Neural crest cell (in vitro differentiated cells): ENCODE measurements around the gene FPR2. TPM values are rescaled to one million over a fixed set of nuclear protein-coding genes. Genes with fewer than 3 reads are reported as not detected.

Source experiments
- DNase-seq: peaks from one replicate; pipeline ENCODE4 v3.0.0; 2021; ENCODE audit warnings: low read depth, mixed read lengths, low spot score
- H3K27ac Mint-ChIP-seq: one replicate; pipeline ENCODE4 v1.8.0; 2021; ENCODE audit warnings: mild to moderate bottlenecking, mixed read lengths; ENCODE audit not compliant: unreplicated experiment
- H3K27me3 Mint-ChIP-seq: 2 replicates; pipeline ENCODE4 v1.8.0; 2021; ENCODE audit warnings: low read depth, mild to moderate bottlenecking, mixed read lengths
- H3K36me3 Mint-ChIP-seq: 2 replicates; pipeline ENCODE4 v1.8.0; 2021; ENCODE audit warnings: low read depth, mild to moderate bottlenecking, mixed read lengths
- H3K4me1 Mint-ChIP-seq: 2 replicates; pipeline ENCODE4 v1.8.0; 2021; ENCODE audit warnings: mixed read lengths
- H3K4me3 Mint-ChIP-seq: one replicate; pipeline ENCODE4 v1.8.0; 2021; ENCODE audit warnings: mild to moderate bottlenecking, mixed read lengths
- H3K9me3 Mint-ChIP-seq: 2 replicates; pipeline ENCODE4 v1.8.0; 2021; ENCODE audit warnings: mixed read lengths
- total RNA-seq: library from RNA; stranded (reverse); gene quantifications from 2 replicates; pipeline ENCODE4 v1.2.1, GENCODE V29; 2021
- TF ChIP-seq, protein P1 (sequence below): fragments of 200-600 bp; sonication (generic); conservative IDR thresholded peaks from 2 replicates; pipeline ENCODE4 v1.5.0; 2021; ENCODE audit warnings: antibody characterized with exemption, mild to moderate bottlenecking

The FPR2 gene
- total RNA-seq, 1 donor from 2014 or later: not detected

DNA sequence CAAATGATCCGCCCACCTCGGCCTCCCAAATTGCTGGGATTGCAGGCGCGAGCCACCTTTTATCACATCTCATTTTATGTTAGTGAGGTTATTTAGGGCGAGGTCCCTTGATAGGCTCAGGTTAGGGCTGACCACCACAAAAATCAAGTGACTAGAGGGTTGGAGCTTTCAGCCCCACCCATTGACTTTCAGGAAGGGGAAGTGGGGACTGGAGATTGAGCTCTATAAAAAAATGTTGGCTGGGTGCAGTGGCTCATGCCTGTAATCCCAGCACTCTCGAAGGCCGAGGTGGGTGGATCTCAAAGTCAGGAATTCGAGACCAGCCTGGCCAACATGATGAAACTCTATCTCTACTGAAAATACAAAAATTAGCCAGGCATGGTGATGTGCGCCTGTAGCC, 54.1 kb downstream of the FPR2 start:
- TF ChIP-seq, protein P1, sequence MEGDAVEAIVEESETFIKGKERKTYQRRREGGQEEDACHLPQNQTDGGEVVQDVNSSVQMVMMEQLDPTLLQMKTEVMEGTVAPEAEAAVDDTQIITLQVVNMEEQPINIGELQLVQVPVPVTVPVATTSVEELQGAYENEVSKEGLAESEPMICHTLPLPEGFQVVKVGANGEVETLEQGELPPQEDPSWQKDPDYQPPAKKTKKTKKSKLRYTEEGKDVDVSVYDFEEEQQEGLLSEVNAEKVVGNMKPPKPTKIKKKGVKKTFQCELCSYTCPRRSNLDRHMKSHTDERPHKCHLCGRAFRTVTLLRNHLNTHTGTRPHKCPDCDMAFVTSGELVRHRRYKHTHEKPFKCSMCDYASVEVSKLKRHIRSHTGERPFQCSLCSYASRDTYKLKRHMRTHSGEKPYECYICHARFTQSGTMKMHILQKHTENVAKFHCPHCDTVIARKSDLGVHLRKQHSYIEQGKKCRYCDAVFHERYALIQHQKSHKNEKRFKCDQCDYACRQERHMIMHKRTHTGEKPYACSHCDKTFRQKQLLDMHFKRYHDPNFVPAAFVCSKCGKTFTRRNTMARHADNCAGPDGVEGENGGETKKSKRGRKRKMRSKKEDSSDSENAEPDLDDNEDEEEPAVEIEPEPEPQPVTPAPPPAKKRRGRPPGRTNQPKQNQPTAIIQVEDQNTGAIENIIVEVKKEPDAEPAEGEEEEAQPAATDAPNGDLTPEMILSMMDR: no peak
- Mint-ChIP-seq H3K4me3 (no peak overlapping the region), H3K27ac (no peak overlapping the region), H3K9me3 (peaks cover 6% of the 10 kb centered on the region), H3K27me3 (no peaks in the 10 kb centered on the region), H3K36me3 (peaks cover 3% of the 10 kb centered on the region), H3K4me1 (no peaks in the 10 kb centered on the region)
- DNase-seq: no peak

DNA sequence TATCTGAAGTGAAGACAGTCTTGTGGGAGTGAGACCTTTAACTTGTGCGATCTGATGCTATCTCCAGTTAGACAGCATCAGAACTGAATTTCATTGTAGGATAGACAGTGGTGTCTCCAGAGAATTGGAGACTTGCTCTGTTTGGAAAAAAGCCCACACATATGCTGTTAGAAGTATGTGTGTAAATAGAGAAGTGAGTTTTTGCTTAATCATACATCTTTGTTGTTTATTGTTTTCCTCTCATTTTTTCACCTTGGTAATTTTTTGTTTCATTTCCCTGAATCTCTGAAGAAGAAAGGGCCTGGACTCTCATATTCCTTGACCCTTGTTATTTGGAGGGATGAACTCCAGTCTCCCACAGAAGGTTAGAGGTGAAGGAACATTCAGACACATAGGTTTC, 55.7 kb downstream of the FPR2 start:
- Mint-ChIP-seq H3K4me1 (no peaks in the 10 kb centered on the region), H3K27me3 (no peaks in the 10 kb centered on the region), H3K9me3 (peaks cover 6% of the 10 kb centered on the region), H3K4me3 (no peak overlapping the region), H3K36me3 (peaks cover 3% of the 10 kb centered on the region), H3K27ac (no peak overlapping the region)
- no peak for DNase-seq
- TF ChIP-seq, protein P1: no peak

DNA sequence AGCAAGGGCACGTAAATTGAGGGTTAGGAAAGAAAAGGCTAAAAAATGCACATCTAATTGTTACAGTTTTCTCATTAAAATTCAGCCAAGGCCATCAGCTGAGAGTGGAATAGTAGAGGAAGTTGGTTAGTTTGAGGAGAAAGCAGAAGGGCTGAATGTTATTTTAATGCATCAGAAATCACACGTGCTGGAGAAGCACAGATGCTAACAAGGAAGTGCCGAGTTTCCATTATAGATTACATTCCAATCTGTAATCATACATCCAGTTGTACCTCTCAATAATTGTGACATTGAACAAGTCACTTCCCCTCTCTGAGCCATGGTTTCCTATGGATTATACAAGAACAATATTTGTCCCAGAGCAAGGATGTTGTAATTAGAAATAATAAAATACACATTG, 59.0 kb downstream of the FPR2 start:
- DNase-seq: no peak
- TF ChIP-seq, protein P1: no peak
- peaks cover 6% of the 10 kb centered on the region for H3K9me3 Mint-ChIP-seq

More for the DNA sequence above, 59.0 kb downstream of the FPR2 start:
- Mint-ChIP-seq H3K27ac (no peak overlapping the region), H3K4me3 (no peak overlapping the region), H3K27me3 (no peaks in the 10 kb centered on the region), H3K4me1 (no peaks in the 10 kb centered on the region), H3K36me3 (peaks cover 6% of the 10 kb centered on the region)

Other genes starting within 250 kb of the FPR2 start
- gene SIGLEC6, start 229.5 kb upstream of the FPR2 start, total RNA-seq: not detected in 2 replicates
- 12.9 and 15.8 TPM in 2 replicates for gene ZNF175, start 189.9 kb upstream of the FPR2 start, total RNA-seq
- gene SIGLEC5, start 130.8 kb upstream of the FPR2 start, total RNA-seq: not detected in 2 replicates
- not detected in 2 replicates for gene SIGLEC14, start 114.4 kb upstream of the FPR2 start, total RNA-seq
- 3.0 and 4.2 TPM in 2 replicates for gene SPACA6, start 67.8 kb upstream of the FPR2 start, total RNA-seq
- not detected in 2 replicates for gene HAS1, start 37.2 kb upstream of the FPR2 start, total RNA-seq
- not detected in 2 replicates for gene FPR1, start 9.3 kb upstream of the FPR2 start, total RNA-seq
- not detected in 2 replicates for gene FPR3, start 34.0 kb downstream of the FPR2 start, total RNA-seq
- 15.7 and 20.4 TPM in 2 replicates for gene ZNF577, start 126.8 kb downstream of the FPR2 start, total RNA-seq
- 33.7 TPM in 2 replicates for gene ZNF649, start 143.8 kb downstream of the FPR2 start, total RNA-seq
- gene ZNF613, start 166.3 kb downstream of the FPR2 start, total RNA-seq: 6.3 and 8.7 TPM in 2 replicates
- gene ZNF350, start 225.7 kb downstream of the FPR2 start, total RNA-seq: 6.5 and 6.9 TPM in 2 replicates
- 11.0 and 11.2 TPM in 2 replicates for gene ZNF615, start 247.0 kb downstream of the FPR2 start, total RNA-seq